ENCODE results near the gene WFDC1.

The WFDC1 gene

GRCh38 chr16:84299734-84300440 is 5.2 kb downstream of the WFDC1 start:
- Histone ChIP-seq H3K79me2 (ENCODE audit: insufficient read depth, low read length) (no peaks in the 10 kb centered on the region), H3K27me3 (ENCODE audit: insufficient read depth, low read length, poor library complexity, severe bottlenecking) (no peaks in the 10 kb centered on the region), H3K4me1 (ENCODE audit: insufficient read depth, low read length, poor library complexity, severe bottlenecking) (peaks cover 9% of the 10 kb centered on the region), H3F3A (ENCODE audit: low read depth) (no peaks in the 10 kb centered on the region), H3K9me2 (replicated peaks; ENCODE audit: low read depth, low read length) (no peaks in the 10 kb centered on the region), H3K9me3 (ENCODE audit: insufficient read depth, low read depth, low read length) (no peaks in the 10 kb centered on the region), H3K4me2 (ENCODE audit: low read depth, low read length, poor library complexity, severe bottlenecking) (no peak overlapping the region), H3K4me3 (ENCODE audit: low read length, poor library complexity, severe bottlenecking) (no peak overlapping the region), H3K36me3 (ENCODE audit: insufficient read depth, low read length) (no peaks in the 10 kb centered on the region), H3K9ac (ENCODE audit: low read depth, low read length, poor library complexity, severe bottlenecking) (no peak overlapping the region), H4K20me1 (ENCODE audit: insufficient read depth, low read length, poor library complexity, severe bottlenecking) (no peaks in the 10 kb centered on the region), H2AFZ (ENCODE audit: low read length) (no peak overlapping the region)
- no peak for TF ChIP-seq EZH2phosphoT487 (IDR thresholded peaks at IDR 0.05; ENCODE audit: borderline replicate concordance)
- no peak for TF ChIP-seq CTCF (conservative IDR thresholded peaks at IDR 0.05; ENCODE audit: low read length)

GRCh38 chr16:84302111-84302954 is 7.7 kb downstream of the WFDC1 start:
- Histone ChIP-seq H3K27me3 (ENCODE audit: insufficient read depth, low read length, poor library complexity, severe bottlenecking) (no peaks in the 10 kb centered on the region), H3F3A (ENCODE audit: low read depth) (no peaks in the 10 kb centered on the region), H3K9ac (ENCODE audit: low read depth, low read length, poor library complexity, severe bottlenecking) (no peak overlapping the region), H3K4me1 (ENCODE audit: insufficient read depth, low read length, poor library complexity, severe bottlenecking) (no peaks in the 10 kb centered on the region), H3K9me2 (replicated peaks; ENCODE audit: low read depth, low read length) (no peaks in the 10 kb centered on the region), H3K4me3 (ENCODE audit: low read length, poor library complexity, severe bottlenecking) (no peak overlapping the region), H3K79me2 (ENCODE audit: insufficient read depth, low read length) (no peaks in the 10 kb centered on the region), H3K9me3 (ENCODE audit: insufficient read depth, low read depth, low read length) (no peaks in the 10 kb centered on the region), H2AFZ (ENCODE audit: low read length) (no peak overlapping the region), H3K4me2 (ENCODE audit: low read depth, low read length, poor library complexity, severe bottlenecking) (no peak overlapping the region), H3K36me3 (ENCODE audit: insufficient read depth, low read length) (no peaks in the 10 kb centered on the region), H4K20me1 (ENCODE audit: insufficient read depth, low read length, poor library complexity, severe bottlenecking) (no peaks in the 10 kb centered on the region)
- TF ChIP-seq CTCF (conservative IDR thresholded peaks at IDR 0.05; ENCODE audit: low read length) (no peak), EZH2phosphoT487 (IDR thresholded peaks at IDR 0.05; ENCODE audit: borderline replicate concordance) (no peak)

- Histone ChIP-seq H4K20me1 (ENCODE audit: insufficient read depth, low read length, poor library complexity, severe bottlenecking) (no peaks in the 10 kb centered on the region), H2AFZ (ENCODE audit: low read length) (no peak overlapping the region), H3K4me1 (ENCODE audit: insufficient read depth, low read length, poor library complexity, severe bottlenecking) (no peaks in the 10 kb centered on the region), H3K27me3 (ENCODE audit: insufficient read depth, low read length, poor library complexity, severe bottlenecking) (no peaks in the 10 kb centered on the region), H3K4me2 (ENCODE audit: low read depth, low read length, poor library complexity, severe bottlenecking) (no peak overlapping the region), H3K9me2 (replicated peaks; ENCODE audit: low read depth, low read length) (no peaks in the 10 kb centered on the region), H3K9me3 (ENCODE audit: insufficient read depth, low read depth, low read length) (no peaks in the 10 kb centered on the region), H3K79me2 (ENCODE audit: insufficient read depth, low read length) (no peaks in the 10 kb centered on the region), H3K9ac (ENCODE audit: low read depth, low read length, poor library complexity, severe bottlenecking) (no peak overlapping the region), H3K4me3 (ENCODE audit: low read length, poor library complexity, severe bottlenecking) (no peak overlapping the region), H3F3A (ENCODE audit: low read depth) (no peaks in the 10 kb centered on the region), H3K36me3 (ENCODE audit: insufficient read depth, low read length) (no peaks in the 10 kb centered on the region)
- TF ChIP-seq EZH2phosphoT487 (IDR thresholded peaks at IDR 0.05; ENCODE audit: borderline replicate concordance) (no peak), CTCF (conservative IDR thresholded peaks at IDR 0.05; ENCODE audit: low read length) (no peak)
These were observed 8.3 kb downstream of the WFDC1 start for GRCh38 chr16:84303023-84303422.
